ENCODE measurements around the gene EME1. TPM values are rescaled to one million over a fixed set of nuclear protein-coding genes. Genes with fewer than 3 reads are reported as not detected.

EME1 gene
- total and polyA plus RNA-seq, 10 of the 15 experiments (the other 5 are each of a cell fraction or from before 2014, with no cell fraction given) = 13.8 to 40.5 (median 22.0) TPM

DNA sequence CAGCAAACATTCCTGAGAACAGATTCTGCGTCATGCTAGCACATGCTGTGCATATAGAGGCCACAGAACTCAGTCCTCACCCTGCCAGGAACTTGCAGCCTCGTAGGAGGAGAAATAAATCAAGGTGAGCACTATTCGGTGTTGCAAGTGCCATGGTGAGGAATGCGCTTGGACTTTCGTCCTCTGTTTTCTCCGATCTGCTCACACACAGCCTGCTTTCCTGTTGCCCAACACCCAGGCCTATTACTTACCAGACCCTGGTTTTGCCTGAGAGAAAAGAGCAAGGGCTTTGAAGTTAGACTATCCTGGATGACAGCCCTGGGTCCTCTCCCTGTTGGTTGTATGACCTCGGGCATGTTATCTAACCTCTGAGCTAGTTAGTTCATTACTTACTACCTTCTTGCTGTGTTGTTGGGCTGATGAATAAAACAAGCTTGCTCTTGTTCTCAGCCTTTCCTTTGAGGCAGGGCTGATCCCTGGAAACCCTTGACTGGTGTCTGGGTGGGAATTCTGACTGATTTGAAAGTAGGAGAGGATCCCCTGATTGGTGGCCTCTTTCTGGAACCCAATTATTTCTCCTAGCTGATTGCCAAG lies 55.9 kb downstream of the EME1 start:
- in situ Hi-C loops (cut with MboI) = no loop called here
- H3K4me2 ChIP-seq (ENCODE audit: control insufficient read depth, insufficient read depth) = no peak overlapping the region
- intact Hi-C loops (cut with micrococcal nuclease; ENCODE audit: unreplicated experiment) = no loop called here
- ChIA-PET RAD21 (ENCODE audit: unreplicated experiment) (interaction anchor here (2.4 kb wide), 1 partner anchor 31 kb away, joined by 8 read pairs; the partner anchor contains the start of gene LRRC59), SMC1A (ENCODE audit: uncharacterized antibody, unreplicated experiment) (interaction anchor here (0.8 kb wide), 2 partner anchors 33 to 48 kb away, joined by 3 read pairs; no protein-coding TSS in a partner anchor), CTCF (interaction anchor here (1.0 to 4.6 kb wide), 4 partner anchors 8 to 70 kb away, joined by 4 to 24 read pairs (median 6); partner anchors contain the start of genes LRRC59 and RSAD1), POLR2A (no interaction called here)
- BruUV-seq (replicated peaks) = no TSS peak
- no peak overlapping the region for H3K4me3 ChIP-seq
- no peaks in the 10 kb centered on the region for H3K9me3 ChIP-seq (replicated peaks; ENCODE audit: control insufficient read depth, insufficient read depth, low read length)
- H4K20me1 ChIP-seq (ENCODE audit: control insufficient read depth, insufficient read depth) = no peaks in the 10 kb centered on the region
- no peak overlapping the region for H3K9ac ChIP-seq (ENCODE audit: control insufficient read depth, insufficient read depth, low read length)
- FAIRE-seq (no peak), ATAC-seq (no peak), DNase-seq (ENCODE audit: low read depth, low spot score) (no peak)
- 84% methylated on average over 7 of the region's 7 CpGs for WGBS (ENCODE audit: insufficient coverage, insufficient replicate concordance, low lambda C conversion rate, missing lambda C conversion rate)
- H3K36me3 ChIP-seq (ENCODE audit: control insufficient read depth in 2 of 2, insufficient read depth in 2 of 2, low read length in 1 of 2) = no peaks in the 10 kb centered on the region
- TF ChIP-seq ASH2L (IDR thresholded peaks at IDR 0.05; ENCODE audit: borderline replicate concordance, low read depth) (no peak), SIN3A (IDR thresholded peaks at IDR 0.05; ENCODE audit: low read depth, low read length) (no peak), FOXK2 (IDR thresholded peaks at IDR 0.05) (no peak), RFX5 (IDR thresholded peaks at IDR 0.05; ENCODE audit: low read depth, low read length) (no peak), GATAD2B (conservative IDR thresholded peaks at IDR 0.05; ENCODE audit: low read depth) (no peak)
- TF ChIP-seq, protein P1, sequence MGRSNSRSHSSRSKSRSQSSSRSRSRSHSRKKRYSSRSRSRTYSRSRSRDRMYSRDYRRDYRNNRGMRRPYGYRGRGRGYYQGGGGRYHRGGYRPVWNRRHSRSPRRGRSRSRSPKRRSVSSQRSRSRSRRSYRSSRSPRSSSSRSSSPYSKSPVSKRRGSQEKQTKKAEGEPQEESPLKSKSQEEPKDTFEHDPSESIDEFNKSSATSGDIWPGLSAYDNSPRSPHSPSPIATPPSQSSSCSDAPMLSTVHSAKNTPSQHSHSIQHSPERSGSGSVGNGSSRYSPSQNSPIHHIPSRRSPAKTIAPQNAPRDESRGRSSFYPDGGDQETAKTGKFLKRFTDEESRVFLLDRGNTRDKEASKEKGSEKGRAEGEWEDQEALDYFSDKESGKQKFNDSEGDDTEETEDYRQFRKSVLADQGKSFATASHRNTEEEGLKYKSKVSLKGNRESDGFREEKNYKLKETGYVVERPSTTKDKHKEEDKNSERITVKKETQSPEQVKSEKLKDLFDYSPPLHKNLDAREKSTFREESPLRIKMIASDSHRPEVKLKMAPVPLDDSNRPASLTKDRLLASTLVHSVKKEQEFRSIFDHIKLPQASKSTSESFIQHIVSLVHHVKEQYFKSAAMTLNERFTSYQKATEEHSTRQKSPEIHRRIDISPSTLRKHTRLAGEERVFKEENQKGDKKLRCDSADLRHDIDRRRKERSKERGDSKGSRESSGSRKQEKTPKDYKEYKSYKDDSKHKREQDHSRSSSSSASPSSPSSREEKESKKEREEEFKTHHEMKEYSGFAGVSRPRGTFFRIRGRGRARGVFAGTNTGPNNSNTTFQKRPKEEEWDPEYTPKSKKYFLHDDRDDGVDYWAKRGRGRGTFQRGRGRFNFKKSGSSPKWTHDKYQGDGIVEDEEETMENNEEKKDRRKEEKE (IDR thresholded peaks at IDR 0.05) = no peak
- peaks cover 18% of the 10 kb centered on the region for H3K4me1 ChIP-seq (ENCODE audit: control insufficient read depth, insufficient read depth, low read length)
- no peak overlapping the region for H2AFZ ChIP-seq (ENCODE audit: control insufficient read depth, low read depth, low read length)
- H3K27ac ChIP-seq (ENCODE audit: control insufficient read depth, insufficient read depth) = no peak overlapping the region
- peaks cover 6% of the 10 kb centered on the region for H3K79me2 ChIP-seq (ENCODE audit: control insufficient read depth, insufficient read depth, low read length)
- H3K27me3 ChIP-seq (replicated peaks in 1 of 2; ENCODE audit: control insufficient read depth in 2 of 2, insufficient read depth in 2 of 2, low read length in 1 of 2) = no peaks in the 10 kb centered on the region

Measured in GM12878 (cell line).